Fibroblast of the aortic adventitia (primary cell): Measurements from ENCODE around the gene PCDH15. TPM values are rescaled to one million over a fixed set of nuclear protein-coding genes. Genes with fewer than 3 reads are reported as not detected.
"Not testable (repeated sequence)": the region's sequence is repeated elsewhere in the genome, so short reads cannot be mapped to it uniquely, and the experiment has no call there.

Source experiments
- DNase-seq: peaks from one replicate; pipeline ENCODE4 v3.0.0-alpha.2; 2010; ENCODE audit warnings: low read depth
- H3K4me3 ChIP-seq: 2 replicates; pipeline ENCODE4 v1.5.1; 2011; ENCODE audit warnings: low read depth, mild to moderate bottlenecking, control low read depth, low read length, moderate library complexity
- total RNA-seq: library from RNA; depleted of rRNA; stranded (reverse); fragments of >200 nt; gene quantifications from 2 replicates; pipeline ENCODE4 v1.2.3, GENCODE V29; 2012; ENCODE audit warnings: low replicate concordance
- TF ChIP-seq, protein P1 (sequence below): IDR thresholded peaks from 2 replicates; pipeline ENCODE4 v1.5.1; 2011; ENCODE audit warnings: mild to moderate bottlenecking, low read length, control low read depth, inconsistent platforms; ENCODE audit not compliant: insufficient read depth

The PCDH15 gene
- total RNA-seq, 1 donor: 0.09 TPM

GRCh38 chr10:53955091-53955490 lies 845.9 kb downstream of the PCDH15 start:
- no peak overlapping the region for H3K4me3 ChIP-seq
- DNase-seq: no peak
- TF ChIP-seq, protein P1, sequence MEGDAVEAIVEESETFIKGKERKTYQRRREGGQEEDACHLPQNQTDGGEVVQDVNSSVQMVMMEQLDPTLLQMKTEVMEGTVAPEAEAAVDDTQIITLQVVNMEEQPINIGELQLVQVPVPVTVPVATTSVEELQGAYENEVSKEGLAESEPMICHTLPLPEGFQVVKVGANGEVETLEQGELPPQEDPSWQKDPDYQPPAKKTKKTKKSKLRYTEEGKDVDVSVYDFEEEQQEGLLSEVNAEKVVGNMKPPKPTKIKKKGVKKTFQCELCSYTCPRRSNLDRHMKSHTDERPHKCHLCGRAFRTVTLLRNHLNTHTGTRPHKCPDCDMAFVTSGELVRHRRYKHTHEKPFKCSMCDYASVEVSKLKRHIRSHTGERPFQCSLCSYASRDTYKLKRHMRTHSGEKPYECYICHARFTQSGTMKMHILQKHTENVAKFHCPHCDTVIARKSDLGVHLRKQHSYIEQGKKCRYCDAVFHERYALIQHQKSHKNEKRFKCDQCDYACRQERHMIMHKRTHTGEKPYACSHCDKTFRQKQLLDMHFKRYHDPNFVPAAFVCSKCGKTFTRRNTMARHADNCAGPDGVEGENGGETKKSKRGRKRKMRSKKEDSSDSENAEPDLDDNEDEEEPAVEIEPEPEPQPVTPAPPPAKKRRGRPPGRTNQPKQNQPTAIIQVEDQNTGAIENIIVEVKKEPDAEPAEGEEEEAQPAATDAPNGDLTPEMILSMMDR: no peak

- no peak for DNase-seq
- TF ChIP-seq, protein P1: no peak
- H3K4me3 ChIP-seq: no peak overlapping the region
These were observed 848.1 kb downstream of the PCDH15 start for GRCh38 chr10:53952698-53953630.

DNA sequence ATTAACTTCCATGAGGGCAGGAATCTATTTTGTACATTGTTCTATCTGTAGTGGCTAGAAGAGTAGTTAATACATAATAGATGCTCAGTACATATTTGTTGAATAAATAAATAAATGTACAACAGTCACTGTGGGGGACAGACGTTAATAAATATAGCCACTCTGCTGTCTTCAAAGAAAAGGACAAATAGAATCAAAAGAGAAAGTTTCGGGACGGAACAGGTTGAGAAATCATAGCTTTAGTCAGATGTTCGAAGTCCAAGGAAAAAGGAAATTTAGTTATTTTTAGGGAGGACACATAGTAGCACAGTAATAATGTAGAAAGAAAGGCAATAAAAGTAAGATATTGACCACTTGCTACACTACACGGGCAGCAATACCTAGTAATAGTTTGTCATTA lies 861.4 kb downstream of the PCDH15 start:
- TF ChIP-seq, protein P1: no peak
- DNase-seq: no peak
- H3K4me3 ChIP-seq: no peak overlapping the region

- DNase-seq: no peak
- TF ChIP-seq, protein P1: no peak
These were observed 870.4 kb downstream of the PCDH15 start for GRCh38 chr10:53930648-53931047.

GRCh38 chr10:53924051-53924700 lies 876.9 kb downstream of the PCDH15 start:
- not testable (repeated sequence) for H3K4me3 ChIP-seq, DNase-seq

More at GRCh38 chr10:53930648-53931047, 870.4 kb downstream of the PCDH15 start:
- no peak overlapping the region for H3K4me3 ChIP-seq

GRCh38 chr10:53918755-53919154 lies 882.3 kb downstream of the PCDH15 start:
- DNase-seq: no peak

More at GRCh38 chr10:53918755-53919154, 882.3 kb downstream of the PCDH15 start:
- H3K4me3 ChIP-seq: no peak overlapping the region
- TF ChIP-seq, protein P1: no peak
